Measurements from ENCODE around the gene MAD1L1.

DNA sequence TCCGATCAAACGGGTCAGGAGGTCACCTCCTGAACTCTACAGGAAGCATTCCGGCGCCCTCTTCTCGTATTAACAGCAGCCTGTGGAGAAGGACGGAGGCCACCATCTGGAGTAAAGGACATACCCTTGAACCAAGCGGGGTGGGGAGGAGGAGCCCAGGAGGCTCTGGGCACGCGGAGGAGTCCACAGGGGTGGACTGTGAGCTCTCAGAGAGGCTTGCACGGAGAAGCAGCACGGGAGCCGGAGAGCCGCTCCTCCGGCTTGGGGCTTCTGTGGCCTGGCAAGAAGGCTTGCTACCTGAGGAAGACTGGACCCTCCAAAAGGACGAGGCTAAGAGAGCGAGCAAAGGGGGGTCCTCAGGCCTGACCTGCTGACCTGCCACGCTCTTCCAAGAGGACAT lies 77.9 kb downstream of the MAD1L1 start:
- TF ChIP-seq CTCF (IDR thresholded peaks at IDR 0.05; ENCODE audit: low read depth, low read length, missing input control) (no peak), RXRA (IDR thresholded peaks at IDR 0.05) (no peak), SP1 (IDR thresholded peaks at IDR 0.05) (no peak)
